DOHH2 (cell line): ENCODE data around the gene SRC.

Experiments used
- H3F3A ChIP-seq: fragments of 200-600 bp; sonication (generic), shearing (Covaris generic); 2 replicates; pipeline ENCODE4 v1.6.0; 2016; ENCODE audit warnings: antibody characterized with exemption, mild to moderate bottlenecking; ENCODE audit not compliant: control insufficient read depth, insufficient read depth
- H3K27ac ChIP-seq: fragments of 200-600 bp; sonication (generic); 2 replicates; pipeline ENCODE4 v1.5.1; 2014; ENCODE audit warnings: low read depth, mild to moderate bottlenecking, low read length, moderate library complexity
- H3K27me3 ChIP-seq: fragments of 200-600 bp; sonication (generic); 2 replicates; pipeline ENCODE4 v1.6.1; 2014; ENCODE audit warnings: mild to moderate bottlenecking, low read length, mixed read lengths; ENCODE audit not compliant: control insufficient read depth
- H3K36me3 ChIP-seq: fragments of 200-600 bp; sonication (generic); 2 replicates; pipeline ENCODE4 v1.6.1; 2014; ENCODE audit warnings: mild to moderate bottlenecking, low read length, moderate library complexity, mixed read lengths; ENCODE audit not compliant: control insufficient read depth
- H3K4me1 ChIP-seq: fragments of 200-600 bp; sonication (generic); 2 replicates; pipeline ENCODE4 v1.6.1; 2014; ENCODE audit warnings: mild to moderate bottlenecking, low read length, mixed read lengths; ENCODE audit not compliant: control insufficient read depth
- H3K4me2 ChIP-seq: fragments of 200-600 bp; sonication (generic); 2 replicates; pipeline ENCODE4 v1.6.0; 2014; ENCODE audit warnings: mild to moderate bottlenecking, low read length, moderate library complexity
- H3K4me3 ChIP-seq: fragments of 200-600 bp; sonication (generic); 2 replicates; pipeline ENCODE4 v1.5.1; 2014; ENCODE audit warnings: mild to moderate bottlenecking, low read length, mixed read lengths
- H3K79me2 ChIP-seq: fragments of 200-600 bp; sonication (generic); 2 replicates; pipeline ENCODE4 v1.6.1; 2014; ENCODE audit warnings: mild to moderate bottlenecking, low read length, mixed read lengths; ENCODE audit not compliant: control insufficient read depth
- H3K9me2 ChIP-seq: fragments of 200-600 bp; sonication (generic); replicated peaks from 2 replicates; pipeline ENCODE4 v1.6.1; 2014; ENCODE audit warnings: mild to moderate bottlenecking, low read length, mixed read lengths; ENCODE audit not compliant: control insufficient read depth
- H3K9me3 ChIP-seq: fragments of 200-600 bp; sonication (generic); 2 replicates; pipeline ENCODE4 v1.6.1; 2014; ENCODE audit warnings: antibody characterized with exemption, low read length, mixed read lengths; ENCODE audit not compliant: control insufficient read depth, insufficient read depth
- H4K20me1 ChIP-seq: fragments of 200-600 bp; sonication (generic); 2 replicates; pipeline ENCODE4 v1.6.0; 2014; ENCODE audit warnings: low read depth, mild to moderate bottlenecking, antibody characterized with exemption, low read length, moderate library complexity; ENCODE audit not compliant: control insufficient read depth, insufficient read depth
- EZH2phosphoT487 ChIP-seq: fragments of 200-600 bp; sonication (generic); IDR thresholded peaks from 2 replicates; pipeline ENCODE4 v1.6.1; 2017; ENCODE audit warnings: borderline replicate concordance, mild to moderate bottlenecking, antibody characterized with exemption, low read length, moderate library complexity, mixed read lengths
- TF ChIP-seq, protein P1 (sequence below): fragments of 200-600 bp; sonication (generic); IDR thresholded peaks from one replicate; pipeline ENCODE4 v1.5.1; 2014; ENCODE audit warnings: antibody characterized with exemption, mild to moderate bottlenecking, low read depth, low read length; ENCODE audit not compliant: poor library complexity, severe bottlenecking

SRC gene

DNA sequence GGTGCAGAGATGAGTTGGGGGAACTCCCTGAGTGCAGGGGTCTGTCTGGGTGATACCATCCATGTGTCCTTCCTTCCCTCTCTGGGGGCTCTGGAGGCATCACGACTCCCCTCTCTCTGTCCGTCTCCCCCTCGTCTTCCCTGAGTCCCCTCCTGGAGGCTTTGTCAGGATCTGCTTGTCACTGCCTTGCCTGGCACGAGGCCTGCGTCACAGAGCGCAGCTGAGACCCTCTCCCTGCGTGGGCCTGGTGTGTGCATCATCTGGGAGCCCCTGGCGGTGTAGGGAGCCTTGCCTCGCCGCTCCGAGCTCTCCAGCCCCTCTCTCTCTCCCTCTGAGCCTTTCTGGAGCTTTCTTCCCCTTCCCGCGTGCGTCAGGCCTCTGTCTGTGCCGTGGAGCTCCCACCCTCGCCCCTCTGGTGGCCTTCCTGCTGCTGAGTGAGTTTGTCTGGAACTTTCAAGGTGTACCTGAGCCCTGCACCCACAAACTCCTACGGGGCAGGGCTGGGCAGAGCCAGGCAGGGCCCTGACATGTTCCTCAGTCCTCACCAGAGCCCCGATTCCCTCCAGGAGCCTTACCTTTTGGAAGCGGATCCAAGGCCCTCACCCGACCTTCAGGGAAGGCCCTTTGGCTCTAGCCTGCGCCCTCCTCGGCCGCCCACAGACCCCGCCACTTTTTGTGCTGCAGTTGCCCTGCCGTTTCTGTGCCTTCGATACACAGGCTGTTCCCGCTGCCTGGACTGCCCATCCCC, 70.3 kb downstream of the SRC start:
- Histone ChIP-seq H3K9me3 (no peaks in the 10 kb centered on the region), H3K4me3 (no peak overlapping the region), H3K27me3 (peaks cover 19% of the 10 kb centered on the region)

DNA sequence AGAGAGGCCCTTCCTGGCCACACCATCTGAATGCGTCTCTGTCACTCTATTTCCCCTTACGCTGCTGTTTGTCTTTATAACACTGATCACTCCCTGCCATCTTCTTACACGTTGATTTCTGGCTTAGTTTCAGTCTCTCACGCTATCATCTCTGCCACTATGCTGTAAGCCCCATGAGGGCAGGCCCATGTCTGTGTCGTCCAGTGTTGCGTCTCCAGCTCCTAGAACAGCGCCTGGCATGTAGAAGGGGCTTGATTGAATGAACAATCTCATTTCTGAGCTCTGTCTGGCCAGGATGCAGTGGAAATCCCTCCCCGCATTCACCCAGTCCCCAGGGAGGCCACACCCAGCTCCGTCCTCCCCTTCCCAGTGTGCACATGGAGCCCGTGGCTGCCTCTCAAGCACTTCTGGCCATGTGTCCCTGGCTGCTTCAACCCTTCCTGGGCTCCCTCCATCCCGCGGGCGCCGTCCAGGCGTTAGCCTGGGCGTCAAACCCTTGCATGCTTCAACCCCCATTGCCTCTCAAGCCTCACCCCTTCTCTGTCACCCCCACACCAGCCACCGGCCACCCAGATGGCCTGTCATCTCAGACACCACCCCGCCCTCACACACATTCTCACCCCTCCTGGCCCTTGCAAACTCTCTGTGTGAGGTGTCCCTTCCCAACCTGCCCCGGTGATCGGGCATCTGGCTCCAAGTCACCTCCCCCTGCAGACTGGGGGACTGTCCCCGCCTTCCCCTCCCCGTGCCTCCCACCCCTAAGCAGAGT, 71.1 kb downstream of the SRC start:
- no peaks in the 10 kb centered on the region for H3K36me3 ChIP-seq
- no peak overlapping the region for H3K4me2 ChIP-seq
- no peak overlapping the region for H3K4me3 ChIP-seq
- H3K9me3 ChIP-seq: no peaks in the 10 kb centered on the region
- no peaks in the 10 kb centered on the region for H4K20me1 ChIP-seq
- no peaks in the 10 kb centered on the region for H3K4me1 ChIP-seq
- no peak overlapping the region for H3K27ac ChIP-seq
- no peak for TF ChIP-seq EZH2phosphoT487
- TF ChIP-seq, protein P1, sequence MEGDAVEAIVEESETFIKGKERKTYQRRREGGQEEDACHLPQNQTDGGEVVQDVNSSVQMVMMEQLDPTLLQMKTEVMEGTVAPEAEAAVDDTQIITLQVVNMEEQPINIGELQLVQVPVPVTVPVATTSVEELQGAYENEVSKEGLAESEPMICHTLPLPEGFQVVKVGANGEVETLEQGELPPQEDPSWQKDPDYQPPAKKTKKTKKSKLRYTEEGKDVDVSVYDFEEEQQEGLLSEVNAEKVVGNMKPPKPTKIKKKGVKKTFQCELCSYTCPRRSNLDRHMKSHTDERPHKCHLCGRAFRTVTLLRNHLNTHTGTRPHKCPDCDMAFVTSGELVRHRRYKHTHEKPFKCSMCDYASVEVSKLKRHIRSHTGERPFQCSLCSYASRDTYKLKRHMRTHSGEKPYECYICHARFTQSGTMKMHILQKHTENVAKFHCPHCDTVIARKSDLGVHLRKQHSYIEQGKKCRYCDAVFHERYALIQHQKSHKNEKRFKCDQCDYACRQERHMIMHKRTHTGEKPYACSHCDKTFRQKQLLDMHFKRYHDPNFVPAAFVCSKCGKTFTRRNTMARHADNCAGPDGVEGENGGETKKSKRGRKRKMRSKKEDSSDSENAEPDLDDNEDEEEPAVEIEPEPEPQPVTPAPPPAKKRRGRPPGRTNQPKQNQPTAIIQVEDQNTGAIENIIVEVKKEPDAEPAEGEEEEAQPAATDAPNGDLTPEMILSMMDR: no peak
- peaks cover 18% of the 10 kb centered on the region for H3K27me3 ChIP-seq
- no peaks in the 10 kb centered on the region for H3F3A ChIP-seq
- H3K79me2 ChIP-seq: no peaks in the 10 kb centered on the region
- no peaks in the 10 kb centered on the region for H3K9me2 ChIP-seq

More for the DNA sequence above, 70.3 kb downstream of the SRC start:
- Histone ChIP-seq H3K4me1 (no peaks in the 10 kb centered on the region), H3K27ac (no peak overlapping the region), H3K4me2 (no peak overlapping the region), H3K36me3 (no peaks in the 10 kb centered on the region), H3K79me2 (no peaks in the 10 kb centered on the region), H4K20me1 (no peaks in the 10 kb centered on the region), H3F3A (no peaks in the 10 kb centered on the region), H3K9me2 (no peaks in the 10 kb centered on the region)
- no peak for TF ChIP-seq EZH2phosphoT487
- TF ChIP-seq, protein P1: no peak

DNA sequence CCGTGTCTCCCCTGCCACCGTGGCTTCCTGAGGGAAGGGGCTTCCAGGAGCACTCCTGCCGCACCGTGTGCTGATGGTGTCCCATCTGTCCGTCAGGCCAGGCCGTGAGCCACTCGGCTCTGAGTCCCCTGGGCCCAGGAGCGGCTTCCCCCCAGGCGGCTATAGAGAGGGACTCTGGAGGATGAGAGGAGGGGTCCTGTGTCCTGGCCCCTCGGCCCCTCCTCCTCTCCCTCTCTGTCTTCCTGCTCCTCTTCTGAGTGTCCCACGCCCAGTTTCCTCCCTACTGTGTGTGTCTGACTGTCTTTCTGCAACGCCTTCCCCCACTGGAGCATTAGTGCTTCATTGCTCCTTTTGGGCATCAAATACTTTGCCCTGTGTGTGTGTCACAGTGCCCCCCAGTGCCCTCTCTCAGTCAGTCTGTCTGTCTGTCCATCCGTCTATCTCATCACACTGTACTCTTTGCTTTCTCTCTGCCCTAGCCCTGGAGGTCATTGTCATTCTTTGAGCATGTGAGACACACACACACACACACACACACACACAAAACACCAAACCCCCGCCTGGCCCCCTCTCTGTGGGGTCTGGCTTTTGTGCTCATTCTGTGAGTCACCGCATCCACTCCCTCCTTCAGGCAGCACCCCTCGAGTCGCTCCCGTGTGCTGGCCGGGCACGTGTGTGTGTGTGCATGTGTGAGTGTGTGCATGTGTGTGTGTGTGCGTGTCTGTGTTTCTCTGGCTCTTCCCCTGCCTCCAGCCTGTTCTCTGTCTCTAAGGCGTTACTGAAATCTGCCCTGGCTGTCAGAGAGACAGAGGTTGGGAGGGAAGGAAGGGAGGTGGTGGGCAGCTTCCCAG, 71.9 kb downstream of the SRC start:
- Histone ChIP-seq H3K4me2 (no peak overlapping the region), H3F3A (no peaks in the 10 kb centered on the region), H3K36me3 (no peaks in the 10 kb centered on the region), H3K27me3 (peaks cover 15% of the 10 kb centered on the region), H3K4me1 (no peaks in the 10 kb centered on the region), H3K4me3 (no peak overlapping the region), H3K79me2 (no peaks in the 10 kb centered on the region), H4K20me1 (no peaks in the 10 kb centered on the region), H3K27ac (no peak overlapping the region), H3K9me3 (no peaks in the 10 kb centered on the region), H3K9me2 (no peaks in the 10 kb centered on the region)
- TF ChIP-seq, protein P1: no peak
- no peak for TF ChIP-seq EZH2phosphoT487
